ENCODE results near the gene TIAM1.

Gene TIAM1

DNA sequence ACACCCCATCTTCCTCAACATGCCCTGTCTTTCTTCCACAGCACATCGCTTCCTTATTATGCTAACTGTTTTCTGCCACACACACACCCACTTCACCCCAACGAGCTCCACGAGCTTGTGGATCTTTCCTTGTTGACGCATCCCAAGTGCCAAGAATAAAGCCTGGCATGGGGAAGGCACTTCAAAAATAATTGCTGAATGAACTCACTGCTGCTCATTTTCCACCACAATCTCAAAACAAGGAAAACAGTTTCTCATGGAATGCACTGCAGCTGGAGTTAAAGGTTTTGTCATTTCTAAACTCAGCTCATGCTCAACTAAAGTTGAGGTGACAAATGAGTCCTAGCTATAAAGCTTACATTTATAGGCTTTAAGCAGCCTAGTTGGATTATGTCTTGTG lies 86.0 kb downstream of the TIAM1 start:
- no peaks in the 10 kb centered on the region for H3K36me3 ChIP-seq (ENCODE audit: insufficient read depth, low read length)
- no peak overlapping the region for H3K9ac ChIP-seq (ENCODE audit: low read depth, low read length)
- H3K27me3 ChIP-seq (ENCODE audit: control insufficient read depth, insufficient read depth, low read length) = no peaks in the 10 kb centered on the region
- no peaks in the 10 kb centered on the region for H3K9me3 ChIP-seq (replicated peaks; ENCODE audit: low read length)
- H3K4me3 ChIP-seq (ENCODE audit: low read length) = no peak overlapping the region
- peaks cover 11% of the 10 kb centered on the region for H3K4me1 ChIP-seq (ENCODE audit: control insufficient read depth, insufficient read depth, low read length)
- H3K4me2 ChIP-seq (ENCODE audit: low read length) = no peak overlapping the region

DNA sequence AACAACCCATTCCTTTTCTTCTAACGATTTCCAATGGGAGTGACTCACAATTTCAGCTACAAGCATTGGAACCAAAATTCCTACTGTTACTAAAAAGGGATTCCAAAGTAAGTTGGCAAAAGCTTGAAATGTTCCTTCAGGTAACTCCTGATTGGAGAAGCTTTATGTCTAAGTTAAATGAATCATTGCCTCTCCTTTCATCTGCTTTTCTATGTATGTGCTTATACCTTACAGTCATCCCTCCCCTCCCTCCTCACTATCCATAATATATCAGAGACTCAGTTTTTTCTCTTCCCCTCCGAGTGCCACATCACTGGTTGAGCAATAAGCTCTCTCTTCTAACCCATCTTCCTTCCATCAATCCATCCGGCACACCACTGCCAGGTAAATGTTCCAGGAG lies 86.8 kb downstream of the TIAM1 start:
- Histone ChIP-seq H3K4me2 (ENCODE audit: low read length) (no peak overlapping the region), H3K4me1 (ENCODE audit: control insufficient read depth, insufficient read depth, low read length) (peaks cover 11% of the 10 kb centered on the region)

GRCh38 chr21:31255896-31256295 lies 88.2 kb downstream of the TIAM1 start:
- H3K27me3 ChIP-seq (ENCODE audit: control insufficient read depth, insufficient read depth, low read length) = no peaks in the 10 kb centered on the region

More for the DNA sequence above, 86.8 kb downstream of the TIAM1 start:
- no peak overlapping the region for H3K9ac ChIP-seq (ENCODE audit: low read depth, low read length)
- H3K9me3 ChIP-seq (replicated peaks; ENCODE audit: low read length) = no peaks in the 10 kb centered on the region
- H3K36me3 ChIP-seq (ENCODE audit: insufficient read depth, low read length) = no peaks in the 10 kb centered on the region
- no peaks in the 10 kb centered on the region for H3K27me3 ChIP-seq (ENCODE audit: control insufficient read depth, insufficient read depth, low read length)
- no peak overlapping the region for H3K4me3 ChIP-seq (ENCODE audit: low read length)

GRCh38 chr21:31255036-31255435 lies 89.0 kb downstream of the TIAM1 start:
- Histone ChIP-seq H3K36me3 (ENCODE audit: insufficient read depth, low read length) (no peaks in the 10 kb centered on the region), H3K4me2 (ENCODE audit: low read length) (no peak overlapping the region), H3K9me3 (replicated peaks; ENCODE audit: low read length) (no peaks in the 10 kb centered on the region), H3K9ac (ENCODE audit: low read depth, low read length) (no peak overlapping the region), H3K27me3 (ENCODE audit: control insufficient read depth, insufficient read depth, low read length) (no peaks in the 10 kb centered on the region), H3K4me1 (ENCODE audit: control insufficient read depth, insufficient read depth, low read length) (peaks cover 5% of the 10 kb centered on the region), H3K4me3 (ENCODE audit: low read length) (no peak overlapping the region)

More at GRCh38 chr21:31255896-31256295, 88.2 kb downstream of the TIAM1 start:
- Histone ChIP-seq H3K9me3 (replicated peaks; ENCODE audit: low read length) (no peaks in the 10 kb centered on the region), H3K9ac (ENCODE audit: low read depth, low read length) (no peak overlapping the region), H3K36me3 (ENCODE audit: insufficient read depth, low read length) (no peaks in the 10 kb centered on the region), H3K4me3 (ENCODE audit: low read length) (no peak overlapping the region), H3K4me1 (ENCODE audit: control insufficient read depth, insufficient read depth, low read length) (peaks cover 8% of the 10 kb centered on the region), H3K4me2 (ENCODE audit: low read length) (no peak overlapping the region)

DNA sequence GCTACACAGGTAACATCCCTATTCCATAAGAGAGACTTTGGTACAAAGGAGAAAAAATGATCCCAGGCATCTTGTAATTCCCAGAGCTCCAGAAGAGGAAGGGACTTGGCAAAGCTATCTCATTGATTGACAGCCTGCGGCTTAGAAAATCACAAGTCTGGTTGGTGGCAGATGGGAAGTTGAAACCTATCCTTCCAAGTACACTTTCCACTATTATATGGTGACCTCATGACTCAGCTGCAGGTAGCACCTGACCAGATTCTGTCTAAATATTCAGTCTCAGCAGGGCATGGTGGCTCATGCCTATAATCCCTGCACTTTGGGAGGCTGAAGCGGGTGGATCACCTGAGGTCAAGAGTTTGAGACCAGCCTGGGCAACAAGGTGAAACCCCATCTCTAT lies 89.9 kb downstream of the TIAM1 start:
- H3K4me1 ChIP-seq (ENCODE audit: control insufficient read depth, insufficient read depth, low read length) = peaks cover 5% of the 10 kb centered on the region
- H3K36me3 ChIP-seq (ENCODE audit: insufficient read depth, low read length) = no peaks in the 10 kb centered on the region
- no peaks in the 10 kb centered on the region for H3K27me3 ChIP-seq (ENCODE audit: control insufficient read depth, insufficient read depth, low read length)

DNA sequence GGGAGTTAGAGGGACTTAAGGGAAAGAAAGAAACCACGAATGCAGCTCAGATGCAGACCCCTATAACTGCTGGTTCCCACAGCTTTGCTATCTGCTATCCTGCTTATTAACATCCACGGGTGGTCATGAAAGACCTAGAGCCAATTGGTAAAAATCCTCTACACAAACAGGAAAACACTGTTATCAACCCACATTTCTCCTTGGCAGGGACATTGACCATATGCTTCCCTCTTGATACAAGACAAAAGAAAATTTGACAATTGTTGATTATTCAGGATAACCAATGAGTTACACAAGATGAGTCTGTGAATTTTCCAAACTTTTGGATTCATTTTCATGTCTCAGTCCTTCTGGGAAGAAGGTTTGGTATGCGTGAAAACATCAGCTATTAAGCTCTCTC lies 90.4 kb downstream of the TIAM1 start:
- Histone ChIP-seq H3K27me3 (ENCODE audit: control insufficient read depth, insufficient read depth, low read length) (no peaks in the 10 kb centered on the region), H3K9ac (ENCODE audit: low read depth, low read length) (no peak overlapping the region), H3K4me3 (ENCODE audit: low read length) (no peak overlapping the region), H3K4me1 (ENCODE audit: control insufficient read depth, insufficient read depth, low read length) (peaks cover 5% of the 10 kb centered on the region), H3K9me3 (replicated peaks; ENCODE audit: low read length) (no peaks in the 10 kb centered on the region), H3K36me3 (ENCODE audit: insufficient read depth, low read length) (no peaks in the 10 kb centered on the region), H3K4me2 (ENCODE audit: low read length) (no peak overlapping the region)

More for the DNA sequence above, 89.9 kb downstream of the TIAM1 start:
- Histone ChIP-seq H3K9ac (ENCODE audit: low read depth, low read length) (no peak overlapping the region), H3K4me3 (ENCODE audit: low read length) (no peak overlapping the region), H3K4me2 (ENCODE audit: low read length) (no peak overlapping the region), H3K9me3 (replicated peaks; ENCODE audit: low read length) (no peaks in the 10 kb centered on the region)

DNA sequence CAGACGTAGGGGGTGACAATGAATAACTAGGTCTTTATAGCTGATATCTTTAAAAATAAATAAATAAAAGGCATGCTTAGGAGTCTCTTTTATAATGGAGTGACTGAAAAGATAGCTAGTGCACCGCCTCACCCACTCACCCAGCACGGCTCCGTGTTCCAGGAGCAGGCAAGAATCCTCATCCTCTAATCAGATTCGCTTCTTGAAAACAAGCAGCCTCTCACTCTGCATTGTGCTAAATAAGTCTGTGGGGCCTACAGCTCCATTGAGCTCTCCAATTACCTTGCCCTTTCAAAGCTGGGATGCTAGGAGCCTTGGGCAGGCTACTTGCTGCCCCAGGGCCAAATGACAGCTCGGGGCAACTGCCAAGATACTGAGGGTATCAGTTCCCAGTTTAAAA lies 91.5 kb downstream of the TIAM1 start:
- H3K36me3 ChIP-seq (ENCODE audit: insufficient read depth, low read length) = no peaks in the 10 kb centered on the region
- H3K4me3 ChIP-seq (ENCODE audit: low read length) = no peak overlapping the region
- no peak overlapping the region for H3K9ac ChIP-seq (ENCODE audit: low read depth, low read length)
- H3K9me3 ChIP-seq (replicated peaks; ENCODE audit: low read length) = no peaks in the 10 kb centered on the region
- no peak overlapping the region for H3K4me2 ChIP-seq (ENCODE audit: low read length)
- H3K4me1 ChIP-seq (ENCODE audit: control insufficient read depth, insufficient read depth, low read length) = peaks cover 11% of the 10 kb centered on the region
- no peaks in the 10 kb centered on the region for H3K27me3 ChIP-seq (ENCODE audit: control insufficient read depth, insufficient read depth, low read length)

- no peak overlapping the region for H3K9ac ChIP-seq (ENCODE audit: low read depth, low read length)
- H3K36me3 ChIP-seq (ENCODE audit: insufficient read depth, low read length) = no peaks in the 10 kb centered on the region
- H3K27me3 ChIP-seq (ENCODE audit: control insufficient read depth, insufficient read depth, low read length) = no peaks in the 10 kb centered on the region
- peaks cover 11% of the 10 kb centered on the region for H3K4me1 ChIP-seq (ENCODE audit: control insufficient read depth, insufficient read depth, low read length)
- H3K4me2 ChIP-seq (ENCODE audit: low read length) = no peak overlapping the region
- no peaks in the 10 kb centered on the region for H3K9me3 ChIP-seq (replicated peaks; ENCODE audit: low read length)
- H3K4me3 ChIP-seq (ENCODE audit: low read length) = no peak overlapping the region
These were observed 92.0 kb downstream of the TIAM1 start for GRCh38 chr21:31252091-31252490.

DNA sequence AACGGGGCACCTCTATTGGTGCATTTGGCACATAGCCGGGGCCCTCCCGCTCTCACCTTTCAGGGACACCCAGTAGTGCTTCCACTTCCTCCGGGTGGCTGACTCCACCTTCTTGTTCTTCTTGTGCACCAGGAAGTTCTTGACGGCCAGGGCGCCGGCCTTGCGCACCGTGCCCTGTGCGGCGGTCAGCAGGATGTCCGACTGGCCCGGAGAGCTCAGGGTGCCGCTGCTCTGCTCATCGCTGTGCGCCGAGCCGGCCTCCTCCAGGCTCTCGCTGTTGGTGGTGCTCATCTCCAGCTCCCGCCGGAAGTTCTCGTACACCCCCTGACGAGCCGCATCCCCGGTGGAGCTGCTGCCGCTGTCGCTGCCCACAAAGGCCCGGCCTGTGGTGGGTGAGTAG lies 92.4 kb downstream of the TIAM1 start:
- Histone ChIP-seq H3K9me3 (replicated peaks; ENCODE audit: low read length) (no peaks in the 10 kb centered on the region), H3K36me3 (ENCODE audit: insufficient read depth, low read length) (no peaks in the 10 kb centered on the region), H3K4me2 (ENCODE audit: low read length) (no peak overlapping the region), H3K27me3 (ENCODE audit: control insufficient read depth, insufficient read depth, low read length) (no peaks in the 10 kb centered on the region), H3K4me1 (ENCODE audit: control insufficient read depth, insufficient read depth, low read length) (peaks cover 11% of the 10 kb centered on the region), H3K9ac (ENCODE audit: low read depth, low read length) (no peak overlapping the region), H3K4me3 (ENCODE audit: low read length) (no peak overlapping the region)

GRCh38 chr21:31248598-31248997 lies 95.5 kb downstream of the TIAM1 start:
- Histone ChIP-seq H3K4me3 (ENCODE audit: low read length) (no peak overlapping the region), H3K9me3 (replicated peaks; ENCODE audit: low read length) (peaks cover 4% of the 10 kb centered on the region), H3K27me3 (ENCODE audit: control insufficient read depth, insufficient read depth, low read length) (no peaks in the 10 kb centered on the region), H3K4me1 (ENCODE audit: control insufficient read depth, insufficient read depth, low read length) (peaks cover 13% of the 10 kb centered on the region), H3K9ac (ENCODE audit: low read depth, low read length) (no peak overlapping the region), H3K36me3 (ENCODE audit: insufficient read depth, low read length) (peaks cover 6% of the 10 kb centered on the region), H3K4me2 (ENCODE audit: low read length) (no peak overlapping the region)

DNA sequence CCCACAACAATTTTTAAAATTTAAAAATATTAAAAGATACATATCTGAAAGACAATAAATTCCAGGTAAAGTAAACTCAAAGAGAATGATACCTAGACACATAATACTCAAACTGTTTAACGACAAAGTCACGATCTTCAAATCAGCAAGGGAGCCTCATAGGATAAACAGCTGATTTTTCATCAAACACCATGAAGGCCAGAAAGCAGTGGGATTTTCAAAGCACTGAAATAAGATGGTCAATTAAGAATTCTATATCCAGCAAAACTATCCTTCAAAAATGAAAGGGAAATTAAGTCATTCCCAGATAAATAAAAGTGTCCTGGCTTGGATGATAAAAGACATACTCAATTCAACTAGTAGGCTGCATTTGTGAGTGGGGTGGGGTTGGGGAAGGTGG lies 100.5 kb downstream of the TIAM1 start:
- Histone ChIP-seq H3K4me2 (ENCODE audit: low read length) (no peak overlapping the region), H3K27me3 (ENCODE audit: control insufficient read depth, insufficient read depth, low read length) (no peaks in the 10 kb centered on the region), H3K9ac (ENCODE audit: low read depth, low read length) (no peak overlapping the region), H3K9me3 (replicated peaks; ENCODE audit: low read length) (peaks cover 8% of the 10 kb centered on the region), H3K36me3 (ENCODE audit: insufficient read depth, low read length) (peaks cover 7% of the 10 kb centered on the region), H3K4me3 (ENCODE audit: low read length) (no peak overlapping the region), H3K4me1 (ENCODE audit: control insufficient read depth, insufficient read depth, low read length) (peaks cover 13% of the 10 kb centered on the region)

GRCh38 chr21:31236528-31236927 lies 107.5 kb downstream of the TIAM1 start:
- Histone ChIP-seq H3K4me2 (ENCODE audit: low read length) (no peak overlapping the region), H3K9ac (ENCODE audit: low read depth, low read length) (no peak overlapping the region), H3K4me1 (ENCODE audit: control insufficient read depth, insufficient read depth, low read length) (peaks cover 3% of the 10 kb centered on the region), H3K9me3 (replicated peaks; ENCODE audit: low read length) (no peaks in the 10 kb centered on the region), H3K27me3 (ENCODE audit: control insufficient read depth, insufficient read depth, low read length) (no peaks in the 10 kb centered on the region), H3K36me3 (ENCODE audit: insufficient read depth, low read length) (no peaks in the 10 kb centered on the region), H3K4me3 (ENCODE audit: low read length) (no peak overlapping the region)

Measured in skeletal muscle satellite cell (primary cell).